Measurements from ENCODE around the gene RFFL.

DNA sequence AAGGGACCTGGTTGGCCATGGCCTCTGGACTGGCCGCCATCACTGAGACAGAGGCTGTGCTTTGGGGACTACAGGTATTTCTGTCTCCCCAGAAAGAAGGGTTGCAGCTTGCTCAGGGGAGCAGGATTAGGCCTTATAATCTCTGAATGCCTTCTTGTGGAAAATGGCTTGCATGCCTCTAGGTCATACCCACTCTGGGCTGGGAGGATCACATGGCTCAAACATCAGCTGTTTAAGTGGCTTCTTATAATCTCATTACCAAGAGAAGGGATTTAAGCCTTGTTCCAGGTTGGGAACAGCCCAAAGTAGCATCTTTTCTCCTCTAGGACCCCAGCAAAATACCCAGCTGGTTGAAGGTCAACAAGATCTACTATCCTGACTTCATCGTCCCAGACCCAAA is 64.1 kb downstream of the RFFL start:
- TF ChIP-seq EZH2 (IDR thresholded peaks at IDR 0.05; ENCODE audit: insufficient read depth, poor library complexity, severe bottlenecking) (no peak), EZH2phosphoT487 (IDR thresholded peaks at IDR 0.05; ENCODE audit: insufficient read depth, low read depth) (no peak)
